ENCODE data around the gene ATP2A3. TPM values are rescaled to one million over a fixed set of nuclear protein-coding genes. Genes with fewer than 3 reads are reported as not detected.
A peak's percentile ranks its signal among the peaks of the same experiment; 100 is the strongest.

The ATP2A3 gene
- total and polyA plus RNA-seq, 4 donors: 16.6 to 64.6 (median 25.5) TPM

DNA sequence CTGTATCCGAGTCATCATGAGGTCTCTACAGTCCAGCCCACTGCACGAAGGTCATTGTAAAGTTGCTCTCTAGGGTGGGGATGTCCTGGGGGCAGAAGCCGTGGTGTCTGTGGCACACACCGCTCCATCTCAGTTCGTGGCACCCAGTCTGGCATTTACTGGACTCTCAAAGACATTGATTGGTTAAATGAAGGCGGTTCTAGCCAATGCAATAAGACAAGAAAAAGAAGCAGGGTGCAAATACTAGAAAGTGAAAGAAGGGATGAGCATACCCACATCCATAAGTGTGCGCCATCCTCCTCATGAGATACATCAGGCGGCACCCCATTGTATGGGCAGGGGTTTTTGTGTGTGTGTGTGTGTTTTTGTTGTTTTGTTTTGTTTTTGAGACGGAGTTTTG, 10.7 kb upstream of the ATP2A3 start:
- H3K9ac ChIP-seq (ENCODE audit: insufficient read depth in 1 of 2, low read length in 2 of 2): no peak overlapping the region
- ATAC-seq (ENCODE audit: insufficient read depth, low FRiP score) (no peak), DNase-seq (no peak)
- peaks cover 0 to 7% (median 2%) of the 10 kb centered on the region in 4 donors for H3K9me3 ChIP-seq (ENCODE audit: control insufficient read depth in 4 of 4, insufficient read depth in 3 of 4, low read length in 3 of 4)
- TF ChIP-seq, protein P1, sequence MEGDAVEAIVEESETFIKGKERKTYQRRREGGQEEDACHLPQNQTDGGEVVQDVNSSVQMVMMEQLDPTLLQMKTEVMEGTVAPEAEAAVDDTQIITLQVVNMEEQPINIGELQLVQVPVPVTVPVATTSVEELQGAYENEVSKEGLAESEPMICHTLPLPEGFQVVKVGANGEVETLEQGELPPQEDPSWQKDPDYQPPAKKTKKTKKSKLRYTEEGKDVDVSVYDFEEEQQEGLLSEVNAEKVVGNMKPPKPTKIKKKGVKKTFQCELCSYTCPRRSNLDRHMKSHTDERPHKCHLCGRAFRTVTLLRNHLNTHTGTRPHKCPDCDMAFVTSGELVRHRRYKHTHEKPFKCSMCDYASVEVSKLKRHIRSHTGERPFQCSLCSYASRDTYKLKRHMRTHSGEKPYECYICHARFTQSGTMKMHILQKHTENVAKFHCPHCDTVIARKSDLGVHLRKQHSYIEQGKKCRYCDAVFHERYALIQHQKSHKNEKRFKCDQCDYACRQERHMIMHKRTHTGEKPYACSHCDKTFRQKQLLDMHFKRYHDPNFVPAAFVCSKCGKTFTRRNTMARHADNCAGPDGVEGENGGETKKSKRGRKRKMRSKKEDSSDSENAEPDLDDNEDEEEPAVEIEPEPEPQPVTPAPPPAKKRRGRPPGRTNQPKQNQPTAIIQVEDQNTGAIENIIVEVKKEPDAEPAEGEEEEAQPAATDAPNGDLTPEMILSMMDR (IDR thresholded peaks at IDR 0.05; ENCODE audit: control extremely low read depth, extremely low read depth): no peak
- 98% methylated on average over 9 of the region's 9 CpGs for WGBS, 2 donors
- no peaks in the 10 kb centered on the region for H3K36me3 ChIP-seq (ENCODE audit: control insufficient read depth in 4 of 4, insufficient read depth in 4 of 4, low read length in 4 of 4)
- no peaks in the 10 kb centered on the region for H3K27me3 ChIP-seq (ENCODE audit: control insufficient read depth in 3 of 3, insufficient read depth in 3 of 3, low read length in 2 of 3)
- H3K4me3 ChIP-seq: no peak overlapping the region
- peaks cover 0 to 16% (median 0%) of the 10 kb centered on the region in 5 donors for H3K4me1 ChIP-seq (ENCODE audit: control insufficient read depth in 5 of 5, insufficient read depth in 5 of 5, low read length in 5 of 5)
- H3K27ac ChIP-seq (ENCODE audit: low read depth in 1 of 2, low read length in 1 of 2): peak overlapping the region in 1 of 2 donors; percentile 2

GRCh38 chr17:3974138-3974687, 10.0 kb upstream of the ATP2A3 start:
- no peak for DNase-seq
- ATAC-seq (ENCODE audit: insufficient read depth, low FRiP score): no peak

GRCh38 chr17:3973495-3974137, 9.4 kb upstream of the ATP2A3 start:
- WGBS, 2 donors: 67 to 71% methylated on average over 10 of the region's 10 CpGs
- Histone ChIP-seq H3K4me3 (no peak overlapping the region), H3K36me3 (ENCODE audit: control insufficient read depth in 4 of 4, insufficient read depth in 4 of 4, low read length in 4 of 4) (no peaks in the 10 kb centered on the region), H3K4me1 (ENCODE audit: control insufficient read depth in 5 of 5, insufficient read depth in 5 of 5, low read length in 5 of 5) (peaks cover 0 to 16% (median 0%) of the 10 kb centered on the region in 5 donors), H3K9ac (ENCODE audit: insufficient read depth in 1 of 2, low read length in 2 of 2) (no peak overlapping the region), H3K27ac (ENCODE audit: low read depth in 1 of 2, low read length in 1 of 2) (peak overlapping the region in 1 of 2 donors; percentile 44), H3K9me3 (ENCODE audit: control insufficient read depth in 4 of 4, insufficient read depth in 3 of 4, low read length in 3 of 4) (peaks cover 0 to 7% (median 2%) of the 10 kb centered on the region in 4 donors), H3K27me3 (ENCODE audit: control insufficient read depth in 3 of 3, insufficient read depth in 3 of 3, low read length in 2 of 3) (no peaks in the 10 kb centered on the region)
- ATAC-seq (ENCODE audit: insufficient read depth, low FRiP score) (no peak), DNase-seq (no peak)
- TF ChIP-seq, protein P1 (IDR thresholded peaks at IDR 0.05; ENCODE audit: control extremely low read depth, extremely low read depth): no peak

More at GRCh38 chr17:3974138-3974687, 10.0 kb upstream of the ATP2A3 start:
- no peaks in the 10 kb centered on the region for H3K27me3 ChIP-seq (ENCODE audit: control insufficient read depth in 3 of 3, insufficient read depth in 3 of 3, low read length in 2 of 3)
- H3K27ac ChIP-seq (ENCODE audit: low read depth in 1 of 2, low read length in 1 of 2): peak overlapping the region in 1 of 2 donors; percentile 44
- 31 to 47% methylated on average over 15 of the region's 15 CpGs for WGBS, 2 donors
- H3K9me3 ChIP-seq (ENCODE audit: control insufficient read depth in 4 of 4, insufficient read depth in 3 of 4, low read length in 3 of 4): peaks cover 0 to 7% (median 2%) of the 10 kb centered on the region in 4 donors
- H3K4me1 ChIP-seq (ENCODE audit: control insufficient read depth in 5 of 5, insufficient read depth in 5 of 5, low read length in 5 of 5): peaks cover 0 to 16% (median 0%) of the 10 kb centered on the region in 5 donors
- TF ChIP-seq, protein P1 (IDR thresholded peaks at IDR 0.05; ENCODE audit: control extremely low read depth, extremely low read depth): no peak
- no peak overlapping the region for H3K9ac ChIP-seq (ENCODE audit: insufficient read depth in 1 of 2, low read length in 2 of 2)
- no peak overlapping the region for H3K4me3 ChIP-seq
- no peaks in the 10 kb centered on the region for H3K36me3 ChIP-seq (ENCODE audit: control insufficient read depth in 4 of 4, insufficient read depth in 4 of 4, low read length in 4 of 4)

Measured in lung (tissue), 12 donors.